Stimulated activated CD8-positive, alpha-beta memory T cell treated with anti-CD3 and anti-CD28 coated beads, Interleukin-15, amount 100 ng/mL, for 24 hours (primary cell): ENCODE results near the gene ANKRD22.

Experiments
- DNase-seq: peaks from one replicate; pipeline ENCODE4 v3.0.0-alpha.2; 2020; ENCODE audit warnings: low read depth

ANKRD22 gene

DNA sequence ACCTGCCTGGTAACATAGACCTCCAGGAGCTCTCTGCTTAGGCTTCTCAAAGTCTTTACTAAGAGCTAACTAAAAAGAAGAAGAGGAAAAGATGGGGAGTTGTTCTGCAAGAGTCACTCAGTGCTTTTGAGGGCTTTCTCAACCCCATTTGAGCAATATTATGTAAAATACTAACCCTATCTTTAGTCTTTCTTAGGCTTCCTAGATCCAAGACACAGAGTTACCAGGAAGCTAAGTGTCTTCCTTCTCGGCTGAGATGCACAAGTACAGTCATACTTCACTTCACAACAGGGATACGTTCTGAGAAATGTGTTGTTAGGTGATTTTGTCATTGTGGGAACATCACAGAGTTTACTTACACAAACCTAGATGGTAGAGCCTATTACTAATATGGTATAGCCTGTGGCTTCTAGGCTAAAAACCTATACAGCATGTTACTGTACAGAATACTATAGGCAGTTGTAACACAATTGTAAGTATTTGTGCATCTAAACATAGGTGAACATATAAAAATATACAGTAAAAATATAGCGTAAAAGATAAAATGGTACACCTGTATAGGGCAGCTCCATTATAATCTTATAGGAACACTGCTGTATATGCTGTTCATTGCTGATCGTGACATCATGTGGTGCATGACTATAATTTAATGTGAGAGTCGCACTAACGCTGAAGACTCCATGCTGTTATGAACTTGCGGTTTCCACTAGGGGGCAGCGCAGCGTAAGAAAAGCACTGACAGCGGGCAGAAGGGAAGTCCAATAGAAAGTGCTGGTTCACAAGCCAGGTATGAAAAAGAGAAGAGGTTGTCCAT is 16.3 kb downstream of the ANKRD22 start:
- peak; percentile 59 for DNase-seq

GRCh38 chr10:88833723-88834122 is 17.9 kb downstream of the ANKRD22 start:
- no peak for DNase-seq

- no peak for DNase-seq
These were observed 18.5 kb downstream of the ANKRD22 start for GRCh38 chr10:88833156-88833555.

DNA sequence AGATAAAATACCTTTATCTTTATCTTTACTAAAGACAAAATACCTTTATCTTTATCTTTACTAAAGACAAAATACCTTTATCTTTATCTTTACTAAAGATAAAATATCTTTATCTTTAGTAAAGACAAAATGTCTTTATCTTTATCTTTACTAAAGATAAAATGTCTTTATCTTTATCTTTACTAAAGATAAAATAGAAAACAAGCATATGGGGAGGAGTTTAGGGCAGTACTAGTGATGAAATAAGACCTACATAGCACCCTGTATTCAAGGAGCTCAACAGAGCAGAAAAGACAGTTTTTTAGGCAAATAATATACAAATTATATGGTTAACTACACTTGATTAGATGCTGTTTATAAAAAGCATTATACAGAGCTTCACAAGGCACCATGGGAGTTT is 19.3 kb downstream of the ANKRD22 start:
- DNase-seq: no peak

GRCh38 chr10:88831709-88832108 is 19.9 kb downstream of the ANKRD22 start:
- no peak for DNase-seq

DNA sequence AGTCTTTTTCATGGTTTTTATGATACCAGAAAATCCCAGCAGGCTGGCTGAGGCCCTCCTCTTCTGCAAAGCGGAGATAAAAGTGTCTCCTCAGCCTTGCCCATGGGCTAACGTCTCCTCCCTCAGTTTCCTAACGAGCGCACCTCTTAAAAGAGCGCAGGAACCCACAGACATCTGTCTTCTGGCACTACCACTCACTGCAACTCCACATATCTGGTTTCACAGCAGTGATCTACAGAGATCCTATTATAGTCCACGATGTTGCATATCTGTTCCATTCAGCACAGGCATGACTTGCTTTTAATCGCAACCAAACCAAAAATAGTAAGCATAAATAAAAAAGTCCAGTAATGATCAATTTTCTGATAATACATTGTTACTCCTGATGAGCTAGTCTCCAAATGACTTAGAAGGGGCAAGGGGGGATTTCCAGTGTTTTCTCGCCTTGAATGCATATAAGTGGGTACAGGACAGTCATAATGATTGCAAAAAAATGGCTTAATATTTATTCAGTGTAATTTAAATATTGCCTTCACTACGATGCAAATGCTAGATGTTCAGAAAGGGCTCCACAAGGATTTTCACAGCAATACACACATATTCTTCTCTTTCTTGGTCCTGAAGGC is 20.9 kb downstream of the ANKRD22 start:
- no peak for DNase-seq

- no peak for DNase-seq
These were observed 23.3 kb downstream of the ANKRD22 start for GRCh38 chr10:88828310-88828709.

DNA sequence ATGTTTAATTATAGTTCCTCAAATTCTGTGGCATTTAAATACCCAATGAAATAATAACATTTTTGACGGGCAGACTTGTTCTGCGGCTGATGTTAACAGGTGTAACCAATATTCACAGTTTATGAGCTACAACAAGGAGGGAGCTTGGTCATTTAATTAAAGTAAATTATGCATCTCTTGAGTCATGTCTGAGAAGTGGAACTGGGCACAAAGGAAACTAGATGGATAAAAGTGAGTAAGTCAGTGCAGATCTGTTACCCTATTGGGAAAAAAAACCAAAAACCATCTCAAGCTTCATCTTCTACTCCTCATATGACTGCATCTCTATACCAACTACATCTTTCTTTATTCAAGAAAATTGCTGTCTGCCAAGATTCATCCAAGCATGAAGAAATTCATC is 24.0 kb downstream of the ANKRD22 start:
- DNase-seq: no peak

DNA sequence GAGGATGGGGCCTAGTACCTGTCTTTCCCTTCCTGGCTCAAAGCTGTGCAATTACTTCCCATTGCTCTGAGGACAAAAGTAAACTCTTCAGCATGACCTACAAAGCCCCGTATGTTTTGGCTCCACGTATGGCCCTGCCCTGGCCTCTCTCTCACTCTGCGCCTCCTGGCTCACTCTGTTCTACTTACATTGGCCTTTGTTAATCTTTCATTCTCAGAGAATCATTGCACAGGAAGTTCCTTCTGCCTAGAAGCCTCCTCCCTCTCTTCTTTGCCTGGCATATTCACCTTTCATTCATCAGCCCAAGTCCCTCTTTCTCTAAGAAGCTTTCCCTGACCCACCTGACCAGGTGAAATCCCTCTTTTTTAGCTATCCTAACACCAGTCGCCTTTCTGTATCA is 25.3 kb downstream of the ANKRD22 start:
- no peak for DNase-seq

GRCh38 chr10:88820748-88821401 is 30.8 kb downstream of the ANKRD22 start:
- no peak for DNase-seq

GRCh38 chr10:88819290-88819689 is 32.4 kb downstream of the ANKRD22 start:
- no peak for DNase-seq

DNA sequence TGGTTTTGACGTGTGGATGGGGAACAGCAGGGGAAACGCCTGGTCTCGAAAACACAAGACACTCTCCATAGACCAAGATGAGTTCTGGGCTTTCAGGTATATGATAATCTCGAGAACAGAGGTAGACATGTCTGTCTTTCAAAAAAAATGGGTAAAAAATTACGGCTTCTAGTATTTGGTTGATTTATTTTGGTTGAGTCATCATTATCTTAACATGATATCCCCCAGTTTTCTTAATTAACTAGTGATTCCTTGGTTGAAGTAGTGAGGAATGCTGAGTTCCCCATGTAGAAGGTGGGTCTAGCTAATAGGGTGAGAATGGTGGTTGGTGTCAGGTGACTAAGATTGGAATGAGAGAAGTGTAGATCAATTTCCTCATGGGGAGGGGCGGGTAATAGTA is 38.4 kb downstream of the ANKRD22 start:
- no peak for DNase-seq

DNA sequence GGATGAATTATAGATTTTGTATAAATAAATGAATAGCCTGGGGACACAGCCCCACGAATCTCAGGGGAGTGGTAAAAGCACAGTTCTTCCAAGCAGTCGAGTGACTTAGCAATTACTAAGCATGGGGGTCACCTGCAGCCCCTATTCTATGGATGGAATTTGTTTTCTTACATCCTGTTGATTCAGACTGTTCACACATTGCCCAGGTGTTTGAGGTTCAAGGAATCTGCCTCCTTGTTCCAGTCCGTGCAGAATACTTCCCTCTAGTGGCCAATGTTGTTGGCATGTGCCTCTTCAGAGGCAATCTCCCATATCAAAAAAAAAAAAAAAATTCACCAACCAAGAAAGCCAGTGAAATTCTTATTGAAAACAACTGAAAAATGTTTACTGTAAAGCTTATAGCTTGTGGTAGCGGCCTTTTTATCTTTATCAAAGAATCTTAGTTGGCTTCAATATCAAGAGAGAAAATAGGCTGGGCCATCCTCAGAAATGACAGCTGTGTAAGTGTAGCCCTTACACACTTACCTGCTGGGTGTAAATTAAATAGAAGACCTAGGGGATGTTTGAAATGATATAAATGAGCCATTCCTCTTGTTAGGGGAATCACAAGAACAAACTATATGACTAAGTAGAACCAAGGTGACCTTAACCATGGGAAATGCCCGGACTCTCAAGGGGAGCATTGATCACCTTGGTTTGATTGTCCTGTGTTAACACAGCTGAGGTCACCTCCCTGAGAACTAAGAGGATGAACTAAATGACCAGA is 41.3 kb downstream of the ANKRD22 start:
- no peak for DNase-seq

DNA sequence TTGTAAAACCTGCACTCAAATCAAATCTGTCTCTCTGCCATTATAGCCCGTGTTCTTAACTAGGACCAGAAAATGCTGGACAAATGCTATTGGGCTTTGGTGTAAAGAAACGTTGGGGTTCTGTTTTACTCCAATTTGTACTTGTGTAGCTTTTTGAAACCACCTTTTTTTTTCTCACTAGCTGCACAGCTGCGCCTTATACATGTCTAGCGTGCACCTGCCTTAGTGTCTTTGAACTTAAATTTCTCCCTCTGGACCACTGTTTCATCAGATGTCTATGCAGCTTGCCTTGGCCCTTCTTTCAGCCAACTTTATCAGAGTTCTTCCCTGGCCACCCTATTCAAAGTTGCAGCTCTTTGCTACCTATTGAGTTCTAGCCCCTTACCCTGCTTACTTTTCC is 42.0 kb downstream of the ANKRD22 start:
- no peak for DNase-seq

- DNase-seq: no peak
These were observed 45.7 kb downstream of the ANKRD22 start for GRCh38 chr10:88805924-88806323.

- no peak for DNase-seq
These were observed 46.3 kb downstream of the ANKRD22 start for GRCh38 chr10:88805361-88805760.

DNA sequence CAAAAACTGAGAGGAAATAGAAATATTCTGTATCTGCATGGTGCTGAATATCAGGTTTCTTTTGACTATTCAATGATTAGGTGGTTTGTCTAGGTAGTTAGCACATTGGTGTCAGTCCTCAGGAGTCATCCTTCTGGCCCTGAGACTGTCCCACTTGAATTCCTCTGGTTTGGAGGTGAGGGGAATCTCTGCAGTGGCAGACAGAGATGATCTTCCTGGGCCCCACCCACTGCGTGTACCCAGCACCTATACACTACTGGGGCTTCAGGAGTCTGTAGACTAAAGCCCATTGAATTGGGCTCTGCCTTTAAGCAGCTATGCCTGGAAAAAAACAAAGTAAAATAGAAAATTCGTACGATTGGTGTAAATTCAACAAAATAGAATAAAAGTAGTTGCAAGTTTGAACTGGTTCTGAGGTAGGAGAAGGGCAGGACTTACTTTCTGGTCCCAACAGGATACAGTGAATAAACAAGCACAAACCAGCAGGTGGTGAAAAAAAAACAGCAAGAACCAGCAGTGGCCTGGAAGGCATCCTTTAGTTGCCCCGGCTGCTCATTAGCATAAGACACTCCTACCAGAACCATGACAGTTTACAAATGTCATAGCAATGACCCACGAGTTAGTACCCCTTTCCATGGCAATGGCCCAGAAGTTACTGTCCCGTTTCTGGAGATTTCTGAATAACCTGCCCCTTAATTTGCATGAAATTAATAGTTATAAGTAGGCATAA is 47.4 kb downstream of the ANKRD22 start:
- DNase-seq: no peak

GRCh38 chr10:88803641-88804040 is 48.0 kb downstream of the ANKRD22 start:
- DNase-seq: no peak

GRCh38 chr10:88802523-88803285 is 48.9 kb downstream of the ANKRD22 start, which contains the start of gene LIPM:
Gene LIPM, plus strand, starts transcription at chr10:88802730. Its CDS starts 167 bp downstream, at chr10:88802897.
- no peak for DNase-seq

GRCh38 chr10:88800152-88801125 is 51.2 kb downstream of the ANKRD22 start:
- DNase-seq: no peak
